GM21786 (cell line): Measurements from ENCODE around the gene KBTBD4.

Source experiments
- ATAC-seq: cut with Tn5 transposase; IDR thresholded peaks from one replicate; pipeline ENCODE4 v1.9.1; 2021; ENCODE audit not compliant: unreplicated experiment

KBTBD4 gene

GRCh38 chr11:47578524-47579494 lies at the start of gene KBTBD4, which contains the start of gene NDUFS3:
TSS of gene KBTBD4 (minus strand) at chr11:47578970. CDS start at chr11:47578951, 19 bp downstream.
TSS of gene NDUFS3 (plus strand) at chr11:47579074. CDS start at chr11:47579092, 18 bp downstream.
- ATAC-seq: peak; percentile 93

- ATAC-seq: no peak
Measured at GRCh38 chr11:47628026-47628425, 49.3 kb upstream of the KBTBD4 start.

DNA sequence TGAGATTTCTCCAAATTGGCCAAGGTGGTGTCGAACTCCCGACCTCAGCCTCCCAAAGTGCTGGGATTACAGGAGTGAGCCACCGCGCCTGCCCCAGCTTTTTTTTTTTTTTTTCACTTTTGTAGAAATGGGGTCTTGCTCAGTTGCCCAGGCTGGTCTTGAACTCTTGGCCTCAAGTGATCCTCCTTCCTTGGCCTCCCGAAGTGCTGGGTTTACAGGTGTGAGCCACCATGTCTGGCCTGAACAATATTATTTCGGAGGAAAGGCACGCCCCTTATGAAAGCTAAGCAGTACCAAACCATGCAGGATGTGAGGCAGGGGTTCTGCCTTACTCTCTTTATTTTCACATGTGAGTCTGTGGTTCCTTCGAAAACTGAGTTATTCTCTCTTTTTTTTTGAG lies 47.5 kb upstream of the KBTBD4 start:
- ATAC-seq: no peak

- no peak for ATAC-seq
Measured at GRCh38 chr11:47620836-47621378, 42.1 kb upstream of the KBTBD4 start.

GRCh38 chr11:47617417-47617809 lies 38.6 kb upstream of the KBTBD4 start:
- ATAC-seq: no peak

- ATAC-seq: no peak
Measured at GRCh38 chr11:47616726-47617416, 38.1 kb upstream of the KBTBD4 start.

- no peak for ATAC-seq
Measured at GRCh38 chr11:47615249-47615648, 36.5 kb upstream of the KBTBD4 start.

- ATAC-seq: peak; percentile 89
Measured at GRCh38 chr11:47611348-47611794, 32.6 kb upstream of the KBTBD4 start.

DNA sequence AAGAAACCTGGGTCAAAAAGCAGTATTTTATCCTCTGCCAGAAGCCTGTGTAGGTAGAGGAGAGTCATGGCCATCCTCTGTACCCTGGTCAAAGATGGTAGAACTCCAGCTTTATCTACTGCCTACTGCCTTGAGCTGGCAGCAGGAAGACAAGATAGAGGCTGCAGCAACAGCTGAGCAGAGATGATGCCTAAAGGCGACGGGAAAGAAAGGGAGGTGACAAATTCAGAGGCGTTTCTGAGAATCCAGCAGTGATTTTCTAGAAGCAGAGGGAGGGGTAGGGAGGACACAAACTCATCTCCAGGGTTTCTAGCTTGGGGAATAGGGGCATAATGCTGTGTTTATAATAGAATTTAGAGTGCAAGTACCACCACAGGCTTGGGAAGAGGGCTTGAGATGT lies 30.9 kb upstream of the KBTBD4 start:
- ATAC-seq: no peak

DNA sequence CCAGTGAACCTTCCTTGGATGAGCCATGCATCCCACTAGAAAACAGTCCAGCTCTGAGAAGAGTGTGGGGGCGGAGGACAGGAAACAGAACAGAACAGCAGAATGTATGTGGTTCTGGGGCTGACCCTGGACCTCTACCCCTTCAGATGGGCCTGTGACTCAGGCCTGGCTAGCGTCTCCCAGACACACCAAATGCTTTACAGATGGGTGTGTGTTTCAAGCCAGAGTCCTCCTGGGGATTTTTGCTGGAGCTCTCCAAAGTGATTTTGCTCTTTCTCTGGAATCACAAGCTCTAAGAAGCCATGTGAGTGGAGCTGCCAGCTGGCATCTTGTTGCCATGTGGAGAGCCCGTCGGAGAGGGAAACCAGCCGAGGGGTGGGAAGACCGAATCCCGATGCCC lies 28.6 kb upstream of the KBTBD4 start:
- ATAC-seq: no peak

- no peak for ATAC-seq
Measured at GRCh38 chr11:47606731-47607130, 28.0 kb upstream of the KBTBD4 start.

- no peak for ATAC-seq
Measured at GRCh38 chr11:47605921-47606320, 27.2 kb upstream of the KBTBD4 start.

DNA sequence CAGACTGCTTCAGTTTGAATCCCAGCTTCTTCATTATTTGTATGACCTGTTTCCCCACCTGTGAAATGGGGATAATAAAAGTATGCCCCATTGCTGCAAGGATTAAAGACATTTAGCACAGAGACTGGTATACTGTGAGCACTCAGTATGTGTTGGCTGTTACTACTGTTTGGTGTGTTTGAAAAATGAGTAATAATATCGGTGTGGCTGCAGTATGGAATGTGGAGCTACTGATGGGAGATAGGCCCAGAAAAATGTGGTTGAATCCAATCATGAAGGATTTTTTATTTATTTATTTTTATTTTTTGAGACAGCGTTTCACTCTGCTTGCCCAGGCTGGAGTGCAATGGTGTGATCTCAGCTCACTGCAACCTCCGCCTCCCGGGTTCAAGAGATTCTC lies 24.5 kb upstream of the KBTBD4 start:
- ATAC-seq: no peak

DNA sequence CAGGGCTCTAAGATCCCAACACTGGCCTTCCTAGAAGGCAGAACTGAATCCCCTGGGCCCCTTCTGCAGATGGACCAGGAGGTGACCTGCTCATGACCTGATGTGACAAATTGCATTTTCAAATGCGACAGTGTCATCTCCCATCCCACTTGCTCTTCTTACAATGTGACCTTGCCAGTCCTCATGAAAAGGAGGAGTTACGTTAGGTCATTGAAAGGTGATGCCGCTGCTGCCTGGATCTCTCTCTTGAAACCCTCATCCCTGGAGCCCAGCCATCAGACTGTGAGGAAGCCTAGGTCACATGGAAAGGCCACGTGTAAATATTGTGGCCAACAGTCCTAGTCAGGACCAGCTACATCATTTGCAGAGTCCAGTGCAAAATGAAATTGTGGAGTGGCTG lies 21.1 kb upstream of the KBTBD4 start:
- ATAC-seq: no peak

DNA sequence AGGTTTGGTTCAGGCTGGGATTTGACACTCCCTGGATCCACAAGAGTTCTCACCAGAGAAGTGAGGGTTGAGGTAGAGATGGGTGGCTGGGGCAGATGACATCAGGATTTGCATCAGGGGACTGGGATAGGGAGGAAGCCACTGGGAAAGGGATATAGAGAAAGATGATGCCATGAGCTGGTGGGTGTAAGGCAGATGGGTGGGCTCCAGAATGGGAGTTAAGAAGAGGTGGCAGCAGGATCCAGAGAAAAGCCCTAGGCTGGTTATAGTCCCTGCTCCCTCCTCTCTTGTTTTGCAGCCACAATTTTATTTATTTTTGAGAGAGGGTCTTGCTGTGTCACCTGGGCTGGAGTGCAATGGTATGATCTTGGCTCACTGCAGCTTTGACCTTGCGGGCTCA lies 17.2 kb upstream of the KBTBD4 start:
- no peak for ATAC-seq

DNA sequence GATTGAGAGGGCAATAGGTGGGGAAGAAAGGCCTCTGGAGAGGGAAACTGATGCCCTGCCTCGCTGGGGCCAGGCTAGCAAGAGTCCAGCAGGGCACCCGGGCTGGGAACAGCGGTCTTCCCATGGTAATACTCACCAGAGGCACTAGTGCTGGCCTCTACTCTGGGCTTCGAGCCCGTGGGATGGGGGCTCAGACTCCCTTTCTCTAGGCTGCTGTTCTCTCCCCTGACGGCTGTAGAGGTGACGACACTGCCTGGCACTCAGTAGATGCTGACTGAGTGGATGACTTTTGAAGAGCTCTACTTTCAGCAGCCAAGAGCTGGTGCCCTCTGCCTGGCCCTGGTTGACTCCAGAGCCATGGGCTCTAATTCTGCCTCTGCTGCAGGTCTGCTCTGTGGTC lies 16.3 kb upstream of the KBTBD4 start:
- ATAC-seq: no peak

DNA sequence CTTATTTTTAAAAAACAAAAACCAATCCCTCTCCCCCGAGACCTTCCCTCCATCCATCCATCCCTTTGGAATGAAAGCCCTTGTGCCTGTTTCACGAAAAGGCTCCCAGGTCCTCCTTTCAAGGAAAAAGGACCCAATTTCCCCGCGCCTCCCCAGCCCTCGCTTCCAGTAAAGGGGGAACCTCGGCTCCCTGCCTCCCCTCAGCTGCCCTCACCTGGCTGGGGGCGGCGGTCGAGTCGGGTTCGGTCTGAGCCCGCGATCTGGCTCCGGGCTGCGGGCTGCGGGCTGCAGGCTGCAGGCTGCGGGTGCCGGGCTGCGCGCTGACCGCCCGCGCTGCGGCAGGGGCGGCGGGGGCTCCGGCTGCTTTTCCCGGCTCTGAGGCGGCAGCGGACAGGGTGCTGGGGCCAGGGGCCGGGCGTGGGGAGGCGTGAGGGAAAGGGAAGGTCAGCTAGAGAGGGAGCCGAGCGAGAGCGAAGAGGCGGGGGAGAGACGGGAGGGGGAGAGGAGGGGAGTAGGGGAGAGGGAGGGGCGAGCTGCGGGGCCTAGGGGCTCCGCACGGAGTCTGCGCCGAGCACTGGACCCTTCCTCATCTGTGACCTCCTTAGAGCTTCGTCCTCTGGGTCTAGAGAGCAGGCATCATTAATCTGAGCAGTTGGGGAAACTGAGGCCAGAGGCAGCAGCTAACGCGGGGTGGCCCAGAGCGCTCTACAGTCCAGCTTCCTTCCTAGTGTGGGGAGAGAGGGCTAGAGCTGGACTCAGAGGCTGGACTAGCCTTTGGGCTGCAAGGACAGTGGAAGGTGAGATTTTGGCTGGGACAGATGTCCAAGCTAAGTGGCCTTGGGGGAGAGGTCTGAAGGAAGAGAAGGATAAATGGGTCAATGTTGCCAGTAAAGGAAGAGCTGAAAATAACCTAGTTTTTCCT lies 15.4 kb upstream of the KBTBD4 start, which contains the start of gene C1QTNF4:
C1QTNF4 (minus strand) TSS at position 478 of the 922 bp plus-strand sequence. CDS start 3,601 bp downstream, outside the sequence.
- no peak for ATAC-seq

DNA sequence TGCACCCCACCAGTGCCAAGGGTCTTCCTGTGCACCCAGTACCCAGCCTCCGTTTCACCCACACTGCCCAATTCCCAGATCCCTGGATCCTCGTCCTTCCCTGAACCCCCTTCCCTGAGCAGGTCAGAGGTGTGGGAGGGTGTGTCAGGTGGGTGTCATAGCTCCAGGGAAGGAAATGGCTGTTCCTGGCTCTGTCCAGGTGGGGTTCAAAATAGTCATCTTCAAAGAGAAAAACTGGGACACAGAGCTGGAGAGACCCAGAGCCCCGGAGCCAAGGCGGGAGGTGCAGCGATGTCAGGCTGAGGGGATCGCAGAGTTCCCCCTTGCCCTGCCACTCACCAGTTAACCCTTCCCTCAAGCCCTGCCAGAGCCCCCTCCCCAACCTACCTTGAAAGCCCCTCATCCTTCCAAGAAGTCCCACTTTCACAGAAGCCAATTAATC lies 14.7 kb upstream of the KBTBD4 start:
- no peak for ATAC-seq

GRCh38 chr11:47592970-47593369 lies 14.2 kb upstream of the KBTBD4 start:
- no peak for ATAC-seq

GRCh38 chr11:47592251-47592650 lies 13.5 kb upstream of the KBTBD4 start:
- ATAC-seq: no peak
